ENCODE results near the gene GPR83.

DNA sequence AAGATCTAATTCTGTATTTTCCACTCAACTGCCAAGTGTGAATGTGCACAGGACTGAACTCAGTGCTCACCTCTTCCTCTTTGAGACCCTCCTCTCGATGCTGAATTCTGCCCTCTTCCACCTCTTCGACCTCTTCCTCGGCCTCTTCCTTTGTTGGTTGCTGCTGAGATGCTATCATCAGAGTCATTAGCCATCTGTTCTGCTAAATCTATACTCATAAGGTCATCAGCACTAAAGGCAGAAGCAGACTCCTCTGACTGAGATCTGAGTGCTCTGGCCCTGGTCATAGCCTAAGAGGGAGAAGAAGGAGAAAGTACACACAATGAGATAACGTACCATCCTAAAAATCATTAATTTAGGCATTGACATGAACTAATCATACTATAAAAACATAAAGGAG, 45.9 kb upstream of the GPR83 start:
- TF ChIP-seq YY1 (IDR thresholded peaks at IDR 0.05; ENCODE audit: low read depth) (no peak), TEAD4 (IDR thresholded peaks at IDR 0.05) (no peak), TAF1 (IDR thresholded peaks at IDR 0.05; ENCODE audit: low read depth) (no peak), EGR1 (IDR thresholded peaks at IDR 0.05) (no peak), CREB1 (IDR thresholded peaks at IDR 0.05; ENCODE audit: low read depth) (no peak), FOXM1 (IDR thresholded peaks at IDR 0.05; ENCODE audit: borderline replicate concordance, low read depth) (no peak)
